NT2/D1 (cell line): ENCODE results near the gene KRT80.

Experiments
- DNase-seq: peaks from one replicate; pipeline ENCODE4 v3.0.0-alpha.2; 2011; ENCODE audit warnings: low read depth, low spot score
- H3K27me3 ChIP-seq: 2 replicates; pipeline ENCODE4 v1.6.0; 2011; ENCODE audit warnings: mild to moderate bottlenecking; ENCODE audit not compliant: insufficient read length, insufficient read depth
- H3K36me3 ChIP-seq: 2 replicates; pipeline ENCODE4 v1.6.1; 2011; ENCODE audit warnings: mild to moderate bottlenecking, low read length, mixed read lengths; ENCODE audit not compliant: insufficient read depth, insufficient read length
- H3K4me1 ChIP-seq: 2 replicates; pipeline ENCODE4 v1.5.1; 2011; ENCODE audit not compliant: insufficient read depth, insufficient read length
- H3K4me3 ChIP-seq: 2 replicates; pipeline ENCODE4 v1.5.1; 2011; ENCODE audit warnings: low read depth; ENCODE audit not compliant: insufficient read length
- H3K9ac ChIP-seq: 2 replicates; pipeline ENCODE4 v1.6.0; 2011; ENCODE audit warnings: low read depth; ENCODE audit not compliant: insufficient read length
- H3K9me3 ChIP-seq: 2 replicates; pipeline ENCODE4 v1.5.1; 2011; ENCODE audit warnings: mild to moderate bottlenecking, low read length; ENCODE audit not compliant: insufficient read depth
- SUZ12 ChIP-seq: IDR thresholded peaks from 2 replicates; pipeline ENCODE4 v1.6.1; 2011; ENCODE audit not compliant: insufficient read length, insufficient read depth; ENCODE audit errors: extremely low read depth
- YY1 ChIP-seq: IDR thresholded peaks from 2 replicates; pipeline ENCODE4 v1.6.1; 2011; ENCODE audit not compliant: insufficient read length, insufficient read depth
- ZNF274 ChIP-seq: IDR thresholded peaks from 2 replicates; pipeline ENCODE4 v1.6.1; 2011; ENCODE audit warnings: mild to moderate bottlenecking, low read depth, low read length

Gene KRT80

GRCh38 chr12:52126605-52127578 is 64.9 kb downstream of the KRT80 start:
- peaks cover 41% of the 10 kb centered on the region for H3K4me1 ChIP-seq
- no peak for DNase-seq
- H3K36me3 ChIP-seq, result no peaks in the 10 kb centered on the region
- TF ChIP-seq ZNF274 (no peak), SUZ12 (no peak), YY1 (no peak)
- H3K9ac ChIP-seq, result peak overlapping the region; percentile 65
- H3K4me3 ChIP-seq, result no peak overlapping the region
- H3K27me3 ChIP-seq, result no peaks in the 10 kb centered on the region
- H3K9me3 ChIP-seq, result no peaks in the 10 kb centered on the region

GRCh38 chr12:52126050-52126604 is 65.7 kb downstream of the KRT80 start:
- H3K4me3 ChIP-seq, result no peak overlapping the region
- H3K9ac ChIP-seq, result peak overlapping the region; percentile 65
- H3K36me3 ChIP-seq, result no peaks in the 10 kb centered on the region
- H3K27me3 ChIP-seq, result no peaks in the 10 kb centered on the region
- peaks cover 47% of the 10 kb centered on the region for H3K4me1 ChIP-seq
- no peak for DNase-seq
- TF ChIP-seq YY1 (no peak), ZNF274 (no peak), SUZ12 (no peak)
- H3K9me3 ChIP-seq, result no peaks in the 10 kb centered on the region

GRCh38 chr12:52125476-52125900 is 66.3 kb downstream of the KRT80 start:
- Histone ChIP-seq H3K4me1 (peaks cover 46% of the 10 kb centered on the region), H3K9me3 (no peaks in the 10 kb centered on the region), H3K36me3 (no peaks in the 10 kb centered on the region), H3K9ac (peak overlapping the region; percentile 65), H3K27me3 (no peaks in the 10 kb centered on the region), H3K4me3 (no peak overlapping the region)
- peak; percentile 92 for DNase-seq
- TF ChIP-seq SUZ12 (no peak), ZNF274 (no peak), YY1 (no peak)

GRCh38 chr12:52123487-52124186 is 68.2 kb downstream of the KRT80 start:
- peaks cover 54% of the 10 kb centered on the region for H3K4me1 ChIP-seq
- TF ChIP-seq ZNF274 (no peak), YY1 (no peak), SUZ12 (no peak)
- no peaks in the 10 kb centered on the region for H3K27me3 ChIP-seq

GRCh38 chr12:52122904-52123303 is 68.9 kb downstream of the KRT80 start:
- DNase-seq, result no peak
- Histone ChIP-seq H3K4me3 (no peak overlapping the region), H3K9ac (peak overlapping the region; percentile 18), H3K4me1 (peaks cover 54% of the 10 kb centered on the region), H3K27me3 (no peaks in the 10 kb centered on the region), H3K36me3 (no peaks in the 10 kb centered on the region), H3K9me3 (no peaks in the 10 kb centered on the region)
- TF ChIP-seq SUZ12 (no peak), YY1 (no peak), ZNF274 (no peak)

More at GRCh38 chr12:52123487-52124186, 68.2 kb downstream of the KRT80 start:
- Histone ChIP-seq H3K9me3 (no peaks in the 10 kb centered on the region), H3K4me3 (no peak overlapping the region), H3K36me3 (no peaks in the 10 kb centered on the region), H3K9ac (no peak overlapping the region)
- no peak for DNase-seq

GRCh38 chr12:52122540-52122871 is 69.3 kb downstream of the KRT80 start:
- Histone ChIP-seq H3K27me3 (no peaks in the 10 kb centered on the region), H3K4me3 (no peak overlapping the region), H3K4me1 (peaks cover 54% of the 10 kb centered on the region), H3K9ac (peak overlapping the region; percentile 18), H3K36me3 (no peaks in the 10 kb centered on the region), H3K9me3 (no peaks in the 10 kb centered on the region)
- DNase-seq, result no peak
- TF ChIP-seq SUZ12 (no peak), ZNF274 (no peak), YY1 (no peak)
